GM12891 (cell line): ENCODE measurements around the gene HSF5.
"Not testable (repeated sequence)": the region's sequence is repeated elsewhere in the genome, so short reads cannot be mapped to it uniquely, and the experiment has no call there.

Experiments
- DNase-seq: peaks from one replicate; pipeline ENCODE4 v3.0.0; 2011; ENCODE audit warnings: low spot score; ENCODE audit not compliant: insufficient read length
- FAIRE-seq: peaks from 2 replicates; lab custom pipeline; 2011; peaks lifted over from hg19 to GRCh38; lab: Jason Lieb, UNC
- PAX5 ChIP-seq: IDR thresholded peaks from 2 replicates; pipeline ENCODE4 v1.6.1; 2011; ENCODE audit warnings: low read length, moderate library complexity, mild to moderate bottlenecking; ENCODE audit not compliant: insufficient read depth, severe bottlenecking
- POLR2A ChIP-seq: IDR thresholded peaks from 2 replicates; pipeline ENCODE4 v1.6.1; 2011; ENCODE audit warnings: low read depth, low read length, control low read depth
- POLR2AphosphoS5 ChIP-seq: IDR thresholded peaks from 2 replicates; pipeline ENCODE4 v1.6.1; 2011; ENCODE audit warnings: low read depth, low read length, control low read depth
- POU2F2 ChIP-seq: IDR thresholded peaks from 2 replicates; pipeline ENCODE4 v1.6.1; 2011; ENCODE audit warnings: low read depth, mild to moderate bottlenecking, control low read depth, low read length, moderate library complexity
- SPI1 ChIP-seq: IDR thresholded peaks from 2 replicates; pipeline ENCODE4 v1.6.1; 2011; ENCODE audit warnings: low read depth, low read length, control low read depth
- TAF1 ChIP-seq: IDR thresholded peaks from 2 replicates; pipeline ENCODE4 v1.6.1; 2011; ENCODE audit warnings: low read depth, low read length, control low read depth

Gene HSF5

GRCh38 chr17:58409432-58409831 lies 78.8 kb downstream of the HSF5 start:
- DNase-seq = no peak
- no peak for FAIRE-seq
- TF ChIP-seq POLR2AphosphoS5 (no peak), TAF1 (no peak), PAX5 (no peak), POLR2A (no peak), POU2F2 (no peak), SPI1 (no peak)

GRCh38 chr17:58403311-58403710 lies 84.9 kb downstream of the HSF5 start:
- TF ChIP-seq POU2F2 (no peak), PAX5 (no peak), SPI1 (no peak), TAF1 (no peak), POLR2A (no peak), POLR2AphosphoS5 (no peak)
- DNase-seq (no peak), FAIRE-seq (no peak)

GRCh38 chr17:58402679-58403078 lies 85.5 kb downstream of the HSF5 start:
- DNase-seq (no peak), FAIRE-seq (no peak)
- TF ChIP-seq SPI1 (no peak), PAX5 (no peak), POLR2AphosphoS5 (no peak), POU2F2 (no peak), POLR2A (no peak), TAF1 (no peak)

- peak; percentile 31 for FAIRE-seq
- DNase-seq = no peak
- TF ChIP-seq SPI1 = no peak
- no peak for TF ChIP-seq POU2F2
- no peak for TF ChIP-seq TAF1
- no peak for TF ChIP-seq POLR2AphosphoS5
- TF ChIP-seq PAX5 = no peak
- TF ChIP-seq POLR2A = no peak
These were observed 86.2 kb downstream of the HSF5 start for GRCh38 chr17:58402047-58402446.

GRCh38 chr17:58401287-58401686 lies 86.9 kb downstream of the HSF5 start:
- no peak for DNase-seq
- TF ChIP-seq TAF1 = no peak
- no peak for TF ChIP-seq POU2F2
- TF ChIP-seq POLR2AphosphoS5 = no peak
- no peak for TF ChIP-seq SPI1
- no peak for TF ChIP-seq PAX5
- no peak for TF ChIP-seq POLR2A

GRCh38 chr17:58400826-58401225 lies 87.4 kb downstream of the HSF5 start:
- FAIRE-seq (no peak), DNase-seq (no peak)
- TF ChIP-seq TAF1 (no peak), POLR2A (no peak), POLR2AphosphoS5 (no peak), SPI1 (no peak), POU2F2 (no peak), PAX5 (no peak)

More at GRCh38 chr17:58401287-58401686, 86.9 kb downstream of the HSF5 start:
- no peak for FAIRE-seq

GRCh38 chr17:58399974-58400373 lies 88.2 kb downstream of the HSF5 start:
- no peak for FAIRE-seq
- TF ChIP-seq POLR2AphosphoS5 (no peak), SPI1 (no peak), POU2F2 (no peak), POLR2A (no peak), TAF1 (no peak), PAX5 (no peak)
- no peak for DNase-seq

GRCh38 chr17:58398574-58399266 lies 89.5 kb downstream of the HSF5 start:
- TF ChIP-seq PAX5 (no peak), POLR2A (no peak), POU2F2 (no peak), POLR2AphosphoS5 (no peak), TAF1 (no peak), SPI1 (no peak)
- FAIRE-seq (no peak), DNase-seq (no peak)

- not testable (repeated sequence) for FAIRE-seq, DNase-seq
These were observed 90.8 kb downstream of the HSF5 start for GRCh38 chr17:58397421-58397820.

- no peak for FAIRE-seq
- TF ChIP-seq TAF1 = no peak
- TF ChIP-seq POU2F2 = no peak
- no peak for TF ChIP-seq POLR2AphosphoS5
- no peak for TF ChIP-seq PAX5
- no peak for TF ChIP-seq SPI1
- no peak for TF ChIP-seq POLR2A
- DNase-seq = no peak
These were observed 92.0 kb downstream of the HSF5 start for GRCh38 chr17:58396173-58396572.
